ENCODE results near the gene TMEM9B. TPM values are rescaled to one million over a fixed set of nuclear protein-coding genes. Genes with fewer than 3 reads are reported as not detected.

Gene TMEM9B
- polyA plus RNA-seq, 6 donors from 2014 or later, result 110 to 188 (median 127) TPM

DNA sequence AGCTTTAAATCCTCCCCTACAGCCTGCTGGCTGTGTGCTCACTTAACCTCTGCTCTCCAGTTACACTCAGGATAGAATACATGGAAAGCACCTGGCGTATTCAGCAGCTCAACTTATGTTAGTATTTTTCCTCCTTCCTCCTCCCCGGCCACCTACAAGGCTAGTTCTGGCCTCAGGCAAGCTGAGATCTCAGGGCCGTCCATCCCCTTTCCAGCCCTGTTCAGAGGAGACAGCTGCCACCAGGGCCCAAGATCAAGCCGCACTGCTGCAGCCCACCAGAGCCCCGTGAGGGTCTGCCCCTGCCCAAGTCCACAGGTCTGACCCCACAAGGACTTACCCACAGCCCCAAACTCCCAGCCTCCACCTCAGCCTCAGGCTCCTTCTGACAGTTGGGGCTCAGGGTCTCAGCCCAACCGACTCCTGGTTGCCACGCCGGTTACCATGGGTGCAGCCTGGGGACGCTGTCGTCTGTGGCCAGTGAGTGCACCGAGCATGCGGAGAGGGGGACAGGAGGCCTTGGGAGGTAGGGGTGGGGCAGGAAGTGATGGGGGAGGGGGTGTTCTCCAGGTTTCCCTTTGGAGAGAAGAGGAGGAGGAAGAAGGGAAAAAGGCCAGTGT is 31.6 kb downstream of the TMEM9B start, which contains the start of gene C11orf16:
C11orf16 (minus strand) TSS at position 384 of the 617 bp plus-strand sequence. CDS start 639 bp downstream, outside the sequence.
- Mint-ChIP-seq H3K4me3 (no peak within 1 kb of the TSS), H3K36me3 (no peaks in the 10 kb centered on the region), H3K9me3 (no peaks in the 10 kb centered on the region), H3K4me1 (no peaks in the 10 kb centered on the region), H3K27me3 (no peaks in the 10 kb centered on the region), H3K27ac (peak within 1 kb of the TSS in 1 of 6 donors; percentile 33)
- ATAC-seq (ENCODE audit: low read depth in 2 of 2) (no peak), DNase-seq (no peak)

DNA sequence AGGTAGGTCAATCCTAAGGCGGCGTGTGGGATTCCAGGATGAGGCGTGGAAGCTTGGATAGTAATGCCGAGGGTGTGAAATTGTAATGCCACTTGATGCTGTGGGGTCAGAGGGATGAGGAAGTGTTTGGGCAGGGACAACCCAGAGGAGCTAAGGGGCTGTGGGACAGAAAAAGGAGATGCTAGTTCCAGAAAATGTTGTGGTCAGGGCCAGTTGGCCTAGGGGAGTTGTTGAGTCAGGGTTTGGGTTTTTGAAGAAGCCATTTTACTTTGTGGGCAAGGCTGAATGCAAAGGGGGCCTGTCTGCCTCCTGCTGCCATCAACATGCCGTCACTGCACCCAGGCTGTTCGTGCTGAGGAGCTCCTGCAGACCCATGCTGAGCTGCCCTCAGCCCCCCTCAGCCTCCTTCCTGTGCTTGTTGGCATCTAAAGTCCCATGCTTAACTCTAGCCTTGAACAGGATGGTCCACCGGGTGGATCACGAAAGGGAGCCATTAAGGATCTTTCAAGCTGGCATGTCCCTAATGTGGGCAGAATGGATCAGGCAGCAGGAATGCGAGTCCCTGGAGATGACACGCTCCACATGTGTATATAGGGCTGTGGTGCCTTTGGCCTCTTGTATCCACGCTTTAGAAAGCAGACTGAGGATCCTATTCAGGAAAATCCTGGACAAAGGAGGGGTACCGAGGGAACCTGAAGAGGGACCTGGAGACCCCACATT is 33.6 kb downstream of the TMEM9B start:
- ATAC-seq (ENCODE audit: low read depth in 2 of 2) (no peak), DNase-seq (no peak)
- no peaks in the 10 kb centered on the region for H3K27me3 Mint-ChIP-seq
- peak overlapping the region in 2 of 6 donors; percentile 70 to 73 for H3K27ac Mint-ChIP-seq
- no peaks in the 10 kb centered on the region for H3K36me3 Mint-ChIP-seq
- no peak overlapping the region for H3K4me3 Mint-ChIP-seq
- H3K9me3 Mint-ChIP-seq, result no peaks in the 10 kb centered on the region
- no peaks in the 10 kb centered on the region for H3K4me1 Mint-ChIP-seq

DNA sequence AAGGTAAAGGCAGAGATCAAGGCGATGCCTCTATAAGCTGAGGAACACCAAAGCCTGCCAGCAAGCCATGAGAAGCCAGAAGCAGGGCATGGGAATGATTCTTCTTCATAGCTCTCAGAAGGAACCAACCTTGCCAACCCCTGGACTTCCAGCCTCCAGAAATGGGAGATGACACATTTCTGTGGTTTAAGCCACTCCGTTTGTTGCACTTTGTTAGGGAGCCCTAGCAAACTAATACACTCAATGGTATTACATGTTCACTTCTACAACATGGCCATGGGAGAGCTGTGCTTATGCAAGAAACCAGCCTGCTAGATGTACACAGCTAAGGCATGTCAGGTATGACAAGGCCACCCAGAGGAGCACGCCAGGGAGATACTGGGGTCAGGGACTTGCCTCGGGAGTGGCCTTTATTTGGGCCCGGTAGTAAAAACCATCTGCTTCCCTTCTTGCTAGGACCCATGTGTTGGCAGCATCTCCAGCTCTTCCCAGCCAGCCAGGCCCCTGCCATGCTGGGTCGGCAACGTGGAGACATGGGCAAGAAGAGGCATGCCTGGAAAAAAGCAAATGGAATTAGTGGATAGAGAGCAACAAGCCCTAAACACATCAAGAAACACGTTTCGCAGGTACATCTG is 35.1 kb downstream of the TMEM9B start:
- no peaks in the 10 kb centered on the region for H3K9me3 Mint-ChIP-seq
- DNase-seq (no peak), ATAC-seq (ENCODE audit: low read depth in 2 of 2) (no peak)
- no peaks in the 10 kb centered on the region for H3K27me3 Mint-ChIP-seq
- no peaks in the 10 kb centered on the region for H3K4me1 Mint-ChIP-seq
- H3K36me3 Mint-ChIP-seq, result no peaks in the 10 kb centered on the region
- peak overlapping the region in 1 of 6 donors; percentile 33 for H3K27ac Mint-ChIP-seq
- H3K4me3 Mint-ChIP-seq, result no peak overlapping the region

DNA sequence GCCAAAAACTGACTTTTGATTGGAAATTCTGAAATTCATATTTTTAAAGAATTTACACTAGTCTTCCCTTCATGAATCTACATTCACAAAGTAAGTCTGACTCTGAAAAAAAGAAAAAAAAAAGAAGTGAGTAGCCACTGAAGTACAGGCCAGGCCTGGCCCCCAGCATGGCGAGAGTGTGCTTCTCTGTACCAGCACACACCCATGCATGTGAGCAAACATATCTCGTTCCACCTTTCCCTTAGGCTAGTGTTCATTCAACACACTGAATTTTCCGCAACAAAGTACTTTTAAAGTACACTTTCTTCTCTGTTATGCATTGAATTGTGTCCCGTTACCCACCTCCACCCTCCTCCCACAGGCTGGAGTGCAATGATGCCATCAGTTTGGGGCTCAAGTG is 36.0 kb downstream of the TMEM9B start:
- ATAC-seq (ENCODE audit: low read depth in 2 of 2), result no peak
- no peaks in the 10 kb centered on the region for H3K9me3 Mint-ChIP-seq
- H3K27ac Mint-ChIP-seq, result no peak overlapping the region

GRCh38 chr11:8927233-8927632 is 37.0 kb downstream of the TMEM9B start:
- Mint-ChIP-seq H3K4me1 (no peaks in the 10 kb centered on the region), H3K27me3 (no peaks in the 10 kb centered on the region), H3K27ac (no peak overlapping the region), H3K36me3 (no peaks in the 10 kb centered on the region), H3K4me3 (no peak overlapping the region), H3K9me3 (no peaks in the 10 kb centered on the region)
- ATAC-seq (ENCODE audit: low read depth in 2 of 2), result no peak
- DNase-seq, result no peak

More for the DNA sequence above, 36.0 kb downstream of the TMEM9B start:
- Mint-ChIP-seq H3K4me1 (no peaks in the 10 kb centered on the region), H3K36me3 (no peaks in the 10 kb centered on the region), H3K27me3 (no peaks in the 10 kb centered on the region), H3K4me3 (no peak overlapping the region)
- no peak for DNase-seq

DNA sequence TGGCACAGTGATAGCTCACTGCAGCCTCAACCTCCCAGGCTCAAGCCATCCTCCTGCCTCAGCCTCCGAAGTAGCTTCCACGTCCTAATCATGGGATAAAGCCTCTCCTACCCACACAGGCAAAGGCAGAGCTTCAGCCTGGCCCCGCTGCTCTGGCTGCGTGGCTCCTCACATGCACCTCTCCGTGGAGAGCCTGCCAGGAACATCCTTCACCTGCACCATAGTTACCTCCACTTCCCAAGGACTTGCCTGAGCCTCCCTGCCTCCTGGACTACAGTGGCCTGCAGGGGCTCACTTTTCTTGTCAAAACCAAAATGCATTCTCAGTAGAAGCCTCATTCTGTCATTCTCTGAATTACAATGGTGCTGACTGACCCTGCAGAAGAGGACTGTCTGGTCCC is 38.0 kb downstream of the TMEM9B start:
- no peak for DNase-seq
- Mint-ChIP-seq H3K4me1 (no peaks in the 10 kb centered on the region), H3K36me3 (no peaks in the 10 kb centered on the region), H3K4me3 (no peak overlapping the region), H3K27ac (no peak overlapping the region), H3K27me3 (no peaks in the 10 kb centered on the region), H3K9me3 (no peaks in the 10 kb centered on the region)
- no peak for ATAC-seq (ENCODE audit: low read depth in 2 of 2)

DNA sequence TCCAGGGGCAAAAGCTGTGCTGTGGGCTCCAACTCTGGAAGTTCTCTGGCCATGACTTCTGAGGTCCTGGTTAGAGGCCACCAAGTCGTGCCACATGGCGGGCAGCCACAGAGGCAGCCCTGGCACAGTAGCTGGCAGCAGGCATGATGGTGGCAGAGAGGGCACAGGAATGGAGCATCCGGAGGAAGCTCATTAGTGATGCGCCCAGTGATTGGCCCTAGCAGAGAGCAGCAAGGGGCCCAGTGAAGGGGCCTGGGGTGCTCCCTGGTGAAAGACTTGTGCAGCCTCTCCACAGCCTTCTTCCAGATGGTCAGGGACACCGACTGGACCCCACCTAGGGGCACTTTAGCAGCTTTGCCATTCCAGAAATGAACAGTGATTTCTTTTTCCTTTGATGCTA is 38.5 kb downstream of the TMEM9B start:
- Mint-ChIP-seq H3K4me3 (no peak overlapping the region), H3K27ac (no peak overlapping the region), H3K9me3 (no peaks in the 10 kb centered on the region), H3K4me1 (no peaks in the 10 kb centered on the region), H3K36me3 (no peaks in the 10 kb centered on the region), H3K27me3 (no peaks in the 10 kb centered on the region)
- DNase-seq, result no peak
- no peak for ATAC-seq (ENCODE audit: low read depth in 2 of 2)

- ATAC-seq (ENCODE audit: low read depth in 2 of 2) (no peak), DNase-seq (no peak)
- no peak overlapping the region for H3K27ac Mint-ChIP-seq
- no peaks in the 10 kb centered on the region for H3K27me3 Mint-ChIP-seq
- no peaks in the 10 kb centered on the region for H3K4me1 Mint-ChIP-seq
- no peaks in the 10 kb centered on the region for H3K9me3 Mint-ChIP-seq
- no peaks in the 10 kb centered on the region for H3K36me3 Mint-ChIP-seq
- no peak overlapping the region for H3K4me3 Mint-ChIP-seq
These were observed 41.6 kb downstream of the TMEM9B start for GRCh38 chr11:8922691-8923090.

GRCh38 chr11:8917157-8917825 is 47.0 kb downstream of the TMEM9B start:
- Mint-ChIP-seq H3K9me3 (no peaks in the 10 kb centered on the region), H3K27ac (no peak overlapping the region), H3K27me3 (no peaks in the 10 kb centered on the region), H3K4me1 (peaks cover 15 to 19% (median 18%) of the 10 kb centered on the region in 3 donors), H3K36me3 (no peaks in the 10 kb centered on the region), H3K4me3 (no peak overlapping the region)
- no peak for DNase-seq
- ATAC-seq (ENCODE audit: low read depth in 2 of 2), result no peak

GRCh38 chr11:8914661-8915018 is 49.6 kb downstream of the TMEM9B start:
- peak overlapping the region in 3 of 6 donors; percentile 74 to 82 (median 79) for H3K27ac Mint-ChIP-seq
- DNase-seq (no peak), ATAC-seq (ENCODE audit: low read depth in 2 of 2) (no peak)
- no peaks in the 10 kb centered on the region for H3K36me3 Mint-ChIP-seq
- H3K4me3 Mint-ChIP-seq, result peak overlapping the region; percentile 60 to 91 (median 84)
- H3K27me3 Mint-ChIP-seq, result peaks cover 0 to 4% (median 0%) of the 10 kb centered on the region in 3 donors
- no peaks in the 10 kb centered on the region for H3K9me3 Mint-ChIP-seq
- H3K4me1 Mint-ChIP-seq, result peaks cover 27 to 37% (median 30%) of the 10 kb centered on the region in 3 donors

- H3K36me3 Mint-ChIP-seq, result no peaks in the 10 kb centered on the region
- peak overlapping the region; percentile 74 to 96 (median 87) for H3K27ac Mint-ChIP-seq
- H3K27me3 Mint-ChIP-seq, result peaks cover 0 to 6% (median 3%) of the 10 kb centered on the region in 3 donors
- peak; percentile 36 for DNase-seq
- peak overlapping the region; percentile 60 to 91 (median 84) for H3K4me3 Mint-ChIP-seq
- peak; percentile 54 to 55 for ATAC-seq (ENCODE audit: low read depth in 2 of 2)
- H3K9me3 Mint-ChIP-seq, result no peaks in the 10 kb centered on the region
- H3K4me1 Mint-ChIP-seq, result peaks cover 30 to 41% (median 33%) of the 10 kb centered on the region in 3 donors
These were observed 50.1 kb downstream of the TMEM9B start for GRCh38 chr11:8913961-8914660.

DNA sequence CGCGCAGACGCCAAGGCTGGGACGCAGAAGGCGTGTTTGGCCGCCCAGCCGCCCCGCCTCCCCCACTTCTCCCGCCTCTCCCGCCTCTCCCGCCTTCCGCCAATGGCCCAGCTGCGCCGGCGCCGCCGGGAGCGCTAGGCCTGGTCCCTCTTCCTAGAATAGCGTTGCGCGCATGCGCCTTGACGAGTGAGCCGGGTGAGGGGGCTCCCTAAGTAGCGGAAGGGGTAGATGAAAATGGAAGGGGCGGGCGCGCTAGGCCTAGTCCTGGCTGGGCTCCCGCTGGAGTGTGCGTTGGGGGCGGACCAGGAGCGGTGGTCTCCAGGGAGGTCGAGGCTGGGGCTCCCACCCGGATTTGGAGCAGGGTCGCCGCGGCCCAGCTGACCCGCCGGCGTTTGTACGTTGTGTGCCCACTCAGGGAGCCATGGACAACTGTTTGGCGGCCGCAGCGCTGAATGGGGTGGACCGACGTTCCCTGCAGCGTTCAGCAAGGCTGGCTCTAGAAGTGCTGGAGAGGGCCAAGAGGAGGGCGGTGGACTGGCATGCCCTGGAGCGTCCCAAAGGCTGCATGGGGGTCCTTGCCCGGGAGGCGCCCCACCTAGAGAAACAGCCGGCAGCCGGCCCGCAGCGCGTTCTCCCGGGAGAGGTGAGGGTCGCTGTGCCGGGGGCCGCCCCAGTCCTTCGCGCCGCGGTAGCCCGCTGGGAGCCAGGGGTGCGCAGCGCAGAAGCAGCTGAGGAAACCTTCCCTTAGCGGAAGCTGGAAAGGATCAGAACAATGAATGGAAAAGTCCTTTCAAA is 53.0 kb downstream of the TMEM9B start, which contains the start of gene AKIP1:
AKIP1 (plus strand) TSS at position 161 of the 795 bp plus-strand sequence; CDS start at position 422, 261 bp downstream.
- Mint-ChIP-seq H3K27me3 (peaks cover 0 to 9% (median 6%) of the 10 kb centered on the region in 3 donors), H3K4me3 (peak within 1 kb of the TSS; percentile 92 to 97 (median 94)), H3K36me3 (no peaks in the 10 kb centered on the region), H3K4me1 (peaks cover 35 to 54% (median 47%) of the 10 kb centered on the region in 3 donors), H3K27ac (peak within 1 kb of the TSS in 5 of 6 donors; percentile 62 to 94 (median 84)), H3K9me3 (no peaks in the 10 kb centered on the region)
- DNase-seq (peak; percentile 68), ATAC-seq (ENCODE audit: low read depth in 2 of 2) (peak; percentile 69 to 72)
